ENCODE measurements around the gene MPP2.

The MPP2 gene

DNA sequence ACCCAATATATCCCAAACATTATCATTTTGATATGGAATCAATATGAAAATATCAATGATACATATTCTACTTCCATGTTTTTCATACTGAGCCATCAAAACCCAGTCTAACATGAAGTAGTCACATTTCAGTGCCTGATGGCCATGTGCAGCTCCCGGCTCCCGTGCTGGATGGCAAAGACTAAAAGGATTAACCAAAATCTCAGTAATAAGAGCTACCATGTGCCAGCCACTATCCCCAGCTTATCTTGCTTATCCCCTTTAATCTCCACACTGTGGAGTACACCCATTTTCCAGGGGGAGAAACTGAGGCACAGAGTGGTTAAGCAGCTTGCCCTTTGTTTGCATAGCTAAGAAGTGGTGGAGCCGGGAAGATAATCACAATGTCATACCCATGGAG is 51.2 kb downstream of the MPP2 start:
- TF ChIP-seq, protein P1, sequence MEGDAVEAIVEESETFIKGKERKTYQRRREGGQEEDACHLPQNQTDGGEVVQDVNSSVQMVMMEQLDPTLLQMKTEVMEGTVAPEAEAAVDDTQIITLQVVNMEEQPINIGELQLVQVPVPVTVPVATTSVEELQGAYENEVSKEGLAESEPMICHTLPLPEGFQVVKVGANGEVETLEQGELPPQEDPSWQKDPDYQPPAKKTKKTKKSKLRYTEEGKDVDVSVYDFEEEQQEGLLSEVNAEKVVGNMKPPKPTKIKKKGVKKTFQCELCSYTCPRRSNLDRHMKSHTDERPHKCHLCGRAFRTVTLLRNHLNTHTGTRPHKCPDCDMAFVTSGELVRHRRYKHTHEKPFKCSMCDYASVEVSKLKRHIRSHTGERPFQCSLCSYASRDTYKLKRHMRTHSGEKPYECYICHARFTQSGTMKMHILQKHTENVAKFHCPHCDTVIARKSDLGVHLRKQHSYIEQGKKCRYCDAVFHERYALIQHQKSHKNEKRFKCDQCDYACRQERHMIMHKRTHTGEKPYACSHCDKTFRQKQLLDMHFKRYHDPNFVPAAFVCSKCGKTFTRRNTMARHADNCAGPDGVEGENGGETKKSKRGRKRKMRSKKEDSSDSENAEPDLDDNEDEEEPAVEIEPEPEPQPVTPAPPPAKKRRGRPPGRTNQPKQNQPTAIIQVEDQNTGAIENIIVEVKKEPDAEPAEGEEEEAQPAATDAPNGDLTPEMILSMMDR (IDR thresholded peaks at IDR 0.05; ENCODE audit: control insufficient read depth, insufficient read depth, low read depth, low read length, missing control alignments): no peak
- no peak overlapping the region for H3K4me3 ChIP-seq (ENCODE audit: control insufficient read depth, low read depth, low read length)
- no peak for DNase-seq (ENCODE audit: low read depth)

- DNase-seq (ENCODE audit: low read depth): no peak
- TF ChIP-seq, protein P1 (IDR thresholded peaks at IDR 0.05; ENCODE audit: control insufficient read depth, insufficient read depth, low read depth, low read length, missing control alignments): no peak
- H3K4me3 ChIP-seq (ENCODE audit: control insufficient read depth, low read depth, low read length): no peak overlapping the region
Measured at GRCh38 chr17:43855061-43855460, 52.3 kb downstream of the MPP2 start.

DNA sequence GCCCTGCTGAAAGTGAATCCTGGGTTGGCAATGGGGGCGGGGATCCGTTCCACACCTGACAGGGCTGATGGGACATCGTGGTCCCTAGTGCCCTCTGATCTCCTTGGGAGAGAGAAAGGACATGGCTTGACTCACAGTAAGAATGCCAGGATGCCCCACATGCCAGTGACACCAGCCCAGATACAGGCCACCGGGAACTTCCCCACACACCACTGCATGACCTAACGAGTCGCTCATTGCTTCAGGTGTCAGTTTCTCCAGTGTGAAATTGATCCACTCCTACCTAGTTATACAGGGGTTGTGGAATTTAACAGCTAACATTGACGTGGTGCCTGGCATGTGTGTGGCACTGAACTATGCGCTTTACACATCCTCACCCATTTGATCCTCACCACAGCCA is 52.8 kb downstream of the MPP2 start:
- DNase-seq (ENCODE audit: low read depth): no peak
- H3K4me3 ChIP-seq (ENCODE audit: control insufficient read depth, low read depth, low read length): no peak overlapping the region
- TF ChIP-seq, protein P1 (IDR thresholded peaks at IDR 0.05; ENCODE audit: control insufficient read depth, insufficient read depth, low read depth, low read length, missing control alignments): no peak

DNA sequence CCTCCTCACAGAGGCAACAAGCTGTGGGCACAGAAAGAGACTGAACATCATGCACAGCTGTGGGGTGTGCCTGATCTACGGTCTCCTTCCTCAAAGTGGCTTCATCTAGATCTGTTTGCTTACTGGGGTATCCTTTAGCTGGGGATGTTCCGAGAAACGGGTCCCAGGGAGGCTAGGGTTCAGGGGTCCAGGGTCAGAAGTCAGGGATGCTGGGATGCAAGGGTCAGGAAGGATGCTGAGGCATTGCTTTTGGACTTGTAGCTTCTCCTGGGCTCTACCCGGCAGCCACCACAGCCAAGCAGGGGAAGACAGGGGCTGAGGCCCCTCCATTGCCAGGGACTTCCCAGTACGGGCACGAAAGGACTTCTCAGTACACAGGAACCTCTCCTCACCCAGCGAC is 53.8 kb downstream of the MPP2 start:
- DNase-seq (ENCODE audit: low read depth): no peak
- H3K4me3 ChIP-seq (ENCODE audit: control insufficient read depth, low read depth, low read length): no peak overlapping the region
- TF ChIP-seq, protein P1 (IDR thresholded peaks at IDR 0.05; ENCODE audit: control insufficient read depth, insufficient read depth, low read depth, low read length, missing control alignments): no peak

DNA sequence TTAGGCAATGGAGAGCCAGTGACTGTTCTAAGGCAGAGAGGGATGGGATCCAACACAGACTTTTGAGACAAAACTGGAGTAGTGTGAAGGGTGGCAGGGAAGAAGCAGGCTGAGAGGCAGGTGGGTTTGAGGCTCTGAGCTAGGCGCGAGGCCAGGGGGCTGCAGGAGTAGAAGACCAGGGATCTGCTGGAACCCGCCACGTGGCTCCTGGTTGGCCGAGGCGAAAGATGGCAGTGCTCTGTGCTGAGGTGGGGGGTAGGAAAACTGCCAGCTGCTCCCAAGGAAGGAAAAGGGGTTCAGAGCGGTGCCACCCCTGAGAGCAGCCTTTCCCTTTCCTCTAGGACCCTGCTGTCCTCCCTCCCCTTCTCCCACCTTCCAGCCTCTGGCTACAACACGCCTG is 54.8 kb downstream of the MPP2 start:
- TF ChIP-seq, protein P1 (IDR thresholded peaks at IDR 0.05; ENCODE audit: control insufficient read depth, insufficient read depth, low read depth, low read length, missing control alignments): no peak
- DNase-seq (ENCODE audit: low read depth): no peak
- H3K4me3 ChIP-seq (ENCODE audit: control insufficient read depth, low read depth, low read length): no peak overlapping the region

DNA sequence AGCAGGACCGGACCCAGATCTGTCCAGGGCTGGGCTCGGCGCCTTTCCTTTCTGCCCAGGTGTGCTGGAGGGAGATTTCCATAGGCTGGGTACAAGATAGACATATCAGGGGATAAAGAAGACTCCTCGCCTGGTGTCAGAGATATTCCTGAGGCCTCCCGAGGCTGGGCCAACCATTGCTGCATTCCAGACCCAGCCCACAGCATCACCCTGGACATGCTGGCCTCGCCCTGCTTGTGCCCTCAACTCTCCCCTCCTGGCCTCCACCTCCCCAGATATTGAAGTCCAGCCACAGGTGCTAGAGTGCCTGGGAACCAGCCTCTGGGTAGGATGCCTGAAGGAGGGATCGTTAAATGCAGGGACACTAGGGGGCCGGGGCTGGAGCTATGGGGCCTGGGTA is 58.2 kb downstream of the MPP2 start:
- TF ChIP-seq, protein P1 (IDR thresholded peaks at IDR 0.05; ENCODE audit: control insufficient read depth, insufficient read depth, low read depth, low read length, missing control alignments): no peak
- no peak for DNase-seq (ENCODE audit: low read depth)
- H3K4me3 ChIP-seq (ENCODE audit: control insufficient read depth, low read depth, low read length): no peak overlapping the region

DNA sequence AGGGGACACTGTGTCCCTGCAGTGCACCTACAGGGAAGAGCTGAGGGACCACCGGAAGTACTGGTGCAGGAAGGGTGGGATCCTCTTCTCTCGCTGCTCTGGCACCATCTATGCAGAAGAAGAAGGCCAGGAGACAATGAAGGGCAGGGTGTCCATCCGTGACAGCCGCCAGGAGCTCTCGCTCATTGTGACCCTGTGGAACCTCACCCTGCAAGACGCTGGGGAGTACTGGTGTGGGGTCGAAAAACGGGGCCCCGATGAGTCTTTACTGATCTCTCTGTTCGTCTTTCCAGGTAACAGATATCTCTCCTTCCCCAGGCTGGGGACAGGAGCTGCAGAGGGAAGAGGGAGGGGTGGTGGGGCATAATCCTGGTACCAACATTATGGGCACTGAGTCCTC is 58.7 kb downstream of the MPP2 start:
- H3K4me3 ChIP-seq (ENCODE audit: control insufficient read depth, low read depth, low read length): no peak overlapping the region
- TF ChIP-seq, protein P1 (IDR thresholded peaks at IDR 0.05; ENCODE audit: control insufficient read depth, insufficient read depth, low read depth, low read length, missing control alignments): no peak
- no peak for DNase-seq (ENCODE audit: low read depth)
